ENCODE data around the gene HERC2. TPM values are rescaled to one million over a fixed set of nuclear protein-coding genes. Genes with fewer than 3 reads are reported as not detected.
A peak's percentile ranks its signal among the peaks of the same experiment; 100 is the strongest.

HERC2 gene
- total RNA-seq, 1 donor, result 53.6 TPM

- TF ChIP-seq CTCF (IDR thresholded peaks at IDR 0.05; ENCODE audit: extremely low read depth, low read depth, low read length), result no peak
- no peak overlapping the region for H3K4me2 ChIP-seq (ENCODE audit: insufficient read depth, low read length)
- no peaks in the 10 kb centered on the region for H3K9me3 ChIP-seq (ENCODE audit: low read depth, low read length)
- DNase-seq (ENCODE audit: insufficient read length, low spot score, missing footprints), result no peak
- peaks cover 6% of the 10 kb centered on the region for H4K20me1 ChIP-seq (ENCODE audit: insufficient read depth, low read length)
- H2AFZ ChIP-seq (ENCODE audit: low read length), result no peak overlapping the region
- H3K27me3 ChIP-seq (ENCODE audit: insufficient read depth, low read length), result no peaks in the 10 kb centered on the region
- no peaks in the 10 kb centered on the region for H3K4me1 ChIP-seq (ENCODE audit: insufficient read depth, low read length)
- H3K79me2 ChIP-seq (ENCODE audit: insufficient read depth, low read length), result no peaks in the 10 kb centered on the region
- H3K27ac ChIP-seq (ENCODE audit: low read depth, low read length), result no peak overlapping the region
- no peak overlapping the region for H3K4me3 ChIP-seq (ENCODE audit: insufficient read depth, low read length)
- H3K36me3 ChIP-seq (ENCODE audit: insufficient read depth, low read length), result peaks cover 39% of the 10 kb centered on the region
These were observed 49.4 kb downstream of the HERC2 start for GRCh38 chr15:28272587-28272986.

- no peaks in the 10 kb centered on the region for H3K9me3 ChIP-seq (ENCODE audit: low read depth, low read length)
- DNase-seq (ENCODE audit: insufficient read length, low spot score, missing footprints), result no peak
- H3K4me1 ChIP-seq (ENCODE audit: insufficient read depth, low read length), result no peaks in the 10 kb centered on the region
- H3K27me3 ChIP-seq (ENCODE audit: insufficient read depth, low read length), result no peaks in the 10 kb centered on the region
- peaks cover 43% of the 10 kb centered on the region for H3K36me3 ChIP-seq (ENCODE audit: insufficient read depth, low read length)
- no peak overlapping the region for H3K4me3 ChIP-seq (ENCODE audit: insufficient read depth, low read length)
- H3K27ac ChIP-seq (ENCODE audit: low read depth, low read length), result no peak overlapping the region
- H4K20me1 ChIP-seq (ENCODE audit: insufficient read depth, low read length), result peaks cover 6% of the 10 kb centered on the region
- TF ChIP-seq CTCF (IDR thresholded peaks at IDR 0.05; ENCODE audit: extremely low read depth, low read depth, low read length), result no peak
- H3K4me2 ChIP-seq (ENCODE audit: insufficient read depth, low read length), result no peak overlapping the region
- H2AFZ ChIP-seq (ENCODE audit: low read length), result no peak overlapping the region
- no peaks in the 10 kb centered on the region for H3K79me2 ChIP-seq (ENCODE audit: insufficient read depth, low read length)
These were observed 50.2 kb downstream of the HERC2 start for GRCh38 chr15:28271697-28272260.

GRCh38 chr15:28269097-28269496 is 52.9 kb downstream of the HERC2 start:
- no peak for TF ChIP-seq CTCF (IDR thresholded peaks at IDR 0.05; ENCODE audit: extremely low read depth, low read depth, low read length)

GRCh38 chr15:28267727-28268126 is 54.3 kb downstream of the HERC2 start:
- Histone ChIP-seq H2AFZ (ENCODE audit: low read length) (no peak overlapping the region), H3K27ac (ENCODE audit: low read depth, low read length) (no peak overlapping the region), H3K4me1 (ENCODE audit: insufficient read depth, low read length) (no peaks in the 10 kb centered on the region), H3K27me3 (ENCODE audit: insufficient read depth, low read length) (no peaks in the 10 kb centered on the region), H3K79me2 (ENCODE audit: insufficient read depth, low read length) (peaks cover 19% of the 10 kb centered on the region), H3K4me3 (ENCODE audit: insufficient read depth, low read length) (no peak overlapping the region), H3K9me3 (ENCODE audit: low read depth, low read length) (no peaks in the 10 kb centered on the region), H3K36me3 (ENCODE audit: insufficient read depth, low read length) (peaks cover 59% of the 10 kb centered on the region), H3K4me2 (ENCODE audit: insufficient read depth, low read length) (no peak overlapping the region), H4K20me1 (ENCODE audit: insufficient read depth, low read length) (peaks cover 4% of the 10 kb centered on the region)
- TF ChIP-seq CTCF (IDR thresholded peaks at IDR 0.05; ENCODE audit: extremely low read depth, low read depth, low read length), result no peak
- peak; percentile 53 for DNase-seq (ENCODE audit: insufficient read length, low spot score, missing footprints)

More at GRCh38 chr15:28269097-28269496, 52.9 kb downstream of the HERC2 start:
- H2AFZ ChIP-seq (ENCODE audit: low read length), result no peak overlapping the region
- H3K79me2 ChIP-seq (ENCODE audit: insufficient read depth, low read length), result peaks cover 11% of the 10 kb centered on the region
- no peaks in the 10 kb centered on the region for H3K9me3 ChIP-seq (ENCODE audit: low read depth, low read length)
- H3K27me3 ChIP-seq (ENCODE audit: insufficient read depth, low read length), result no peaks in the 10 kb centered on the region
- no peaks in the 10 kb centered on the region for H3K4me1 ChIP-seq (ENCODE audit: insufficient read depth, low read length)
- no peak overlapping the region for H3K4me3 ChIP-seq (ENCODE audit: insufficient read depth, low read length)
- H3K36me3 ChIP-seq (ENCODE audit: insufficient read depth, low read length), result peaks cover 57% of the 10 kb centered on the region
- no peak for DNase-seq (ENCODE audit: insufficient read length, low spot score, missing footprints)
- H4K20me1 ChIP-seq (ENCODE audit: insufficient read depth, low read length), result peaks cover 6% of the 10 kb centered on the region
- H3K27ac ChIP-seq (ENCODE audit: low read depth, low read length), result no peak overlapping the region
- H3K4me2 ChIP-seq (ENCODE audit: insufficient read depth, low read length), result no peak overlapping the region

Measured in osteoblast (primary cell).